Heart left ventricle (tissue), 16 donors: ENCODE data around the gene LRRC2. TPM values are rescaled to one million over a fixed set of nuclear protein-coding genes. Genes with fewer than 3 reads are reported as not detected.

ENCODE experiments used
- ATAC-seq, 4 donors: fragments of 200-7000 bp; cut with Tn5 transposase; one replicate each; pipeline ENCODE4 v1.9.1; 2020 to 2022; ENCODE audit warnings: moderate library complexity in 4 of 4, mild to moderate bottlenecking in 3 of 4, moderate number of reproducible peaks in 1 of 4
- DNase-seq, 5 donors: peaks; one replicate each; pipeline ENCODE4 v3.0.0-alpha.2; 2020
- H3K27ac ChIP-seq, 12 donors: fragments of 200-600 bp; sonication (generic) in 4 of 12; one replicate each; pipeline versions ENCODE4 v1.5.0 to v1.8.0; 2016 to 2022; ENCODE audit warnings: mild to moderate bottlenecking in 2 of 12
- H3K27me3 ChIP-seq, 9 donors: fragments of 200-600 bp; sonication (generic) in 2 of 9; one replicate each; pipeline versions ENCODE4 v1.5.1 to v1.8.0; 2016 to 2022; ENCODE audit warnings: mild to moderate bottlenecking in 3 of 9
- H3K36me3 ChIP-seq, 9 donors: fragments of 200-600 bp; sonication (generic) in 2 of 9; one replicate each; pipeline versions ENCODE4 v1.5.0 to v1.8.0; 2018 to 2022; ENCODE audit warnings: mild to moderate bottlenecking in 2 of 9
- H3K4me1 ChIP-seq, 12 donors: fragments of 200-600 bp; sonication (generic) in 4 of 12; one replicate each; pipeline versions ENCODE4 v1.5.0 to v1.8.0; 2016 to 2022; ENCODE audit warnings: mild to moderate bottlenecking in 3 of 12
- H3K4me3 ChIP-seq, 12 donors: fragments of 200-600 bp; sonication (generic) in 4 of 12; one replicate each; pipeline versions ENCODE4 v1.5.0 to v1.8.0; 2017 to 2022; ENCODE audit warnings: mild to moderate bottlenecking in 9 of 12, moderate library complexity in 4 of 12
- H3K9me3 ChIP-seq, 12 donors: fragments of 200-600 bp; sonication (generic) in 4 of 12; one replicate each; pipeline versions ENCODE4 v1.5.0 to v1.8.0; 2016 to 2022; ENCODE audit warnings: mild to moderate bottlenecking in 1 of 12
- CTCF ChIP-seq, 12 donors: fragments of 200-600 bp; sonication (generic) in 4 of 12; IDR thresholded peaks; one replicate each; pipeline versions ENCODE4 v1.5.0 to v1.8.0; 2018 to 2022; ENCODE audit warnings: antibody characterized with exemption in 12 of 12, mild to moderate bottlenecking in 5 of 12
- POLR2A ChIP-seq, 2 donors: fragments of 450-650 bp; IDR thresholded peaks; one replicate each; pipeline ENCODE4 v1.6.1; 2017; ENCODE audit warnings: antibody characterized with exemption in 2 of 2, mild to moderate bottlenecking in 2 of 2, moderate library complexity in 2 of 2
- WGBS, 4 donors: extraction: QIAGEN DNeasy Blood & Tissue Kit in 2 of 4; methylation state at CpG; one replicate each; pipeline versions ENCODE4 v1.1.5 to v1.1.7; 2013 to 2018; 5-methylcytosine and 5-hydroxymethylcytosine counted together
- intact Hi-C, 10 donors: fragments of 100-400 bp; cut with DNase I; formaldehyde crosslinking; loops; one replicate each; pipeline versions ENCODE4 v1.11.1 to v1.14.2; 2022
- polyA plus RNA-seq, 2 donors: library from polyadenylated mRNA; stranded (reverse); fragments of 200-250 nt; gene quantifications; one replicate each; pipeline ENCODE4 v1.2.3, GENCODE V29; 2013
- total RNA-seq, 9 donors: library from RNA; depleted of rRNA in 2 of 9; stranded (reverse); fragments of >200 nt in 2 of 9; fragmentation: NEBNext Ultra II Directional in 3 of 9; extraction: Animal tissue kit (Norgen Biotek cat#: 25700) in 3 of 9; gene quantifications; one replicate each; pipeline versions ENCODE4 v1.1.0 to v1.2.4, GENCODE V29; 2016 to 2023
- donor health status: ischemic (EF 13 %, LVEDD 7.1; RV severe dilation, severe dysfunction).
- donor health status: healthy with polysubstance abuse.
- donor health status: DM: no; HTN: yes; CAD: no.
- donor health status: DM: no; HTN: no; CAD: no.
- donor health status: ischemic (EF 25% LVEDD 6.9; RV normal size, moderate dysfunction).
- donor health status: ischemic (EF 25% LVEDD 5.7; RV mildly dilated, moderate dysfunction).
- donor health status: healthy.
- donor health status: DM: yes; HTN: yes; CAD: no.
- donor health status: ischemic (EF 35%, LVEDD 5.7; RV mildly dilated, moderate dysfunction).
- donor health status: nonischemic (EF 11% LVEDD 7.7; RV severe dilation, severe dysfunction).
- donor health status: DM: yes; HTN: yes; CAD: no.
- donor health status: PGD.
- donor health status: ischemic (EF 29% LVEDD 5.4; RV normal size, mild dysfunction).
- donor health status: nonischemic (EF 23%, LVEDD 6.1; RV moderate dilation, normal function).

LRRC2 gene
- total and polyA plus RNA-seq, 11 donors: 20.7 to 147 (median 83.7) TPM

- TF ChIP-seq POLR2A (IDR thresholded peaks at IDR 0.05) (no peak), CTCF (IDR thresholded peaks at IDR 0.05) (no peak)
- no peaks in the 10 kb centered on the region for H3K36me3 ChIP-seq
- intact Hi-C loops: loop anchor here in 7 of 10 donors (5.0 to 10.0 kb wide), 4 partner anchors 72 to 147 kb away; no protein-coding TSS in a partner anchor
- no peaks in the 10 kb centered on the region for H3K27me3 ChIP-seq
- 91 to 97% (median 95%) methylated on average over 4 of the region's 4 CpGs for whole genome bisulfite sequencing, 4 donors
- H3K9me3 ChIP-seq: no peaks in the 10 kb centered on the region
- ATAC-seq: no peak
- no peak overlapping the region for H3K27ac ChIP-seq
- H3K4me1 ChIP-seq: peaks cover 0 to 15% (median 2%) of the 10 kb centered on the region in 12 donors
- H3K4me3 ChIP-seq: no peak overlapping the region
- no peak for DNase-seq
Measured at GRCh38 chr3:46485779-46486175, 80.3 kb downstream of the LRRC2 start.

DNA sequence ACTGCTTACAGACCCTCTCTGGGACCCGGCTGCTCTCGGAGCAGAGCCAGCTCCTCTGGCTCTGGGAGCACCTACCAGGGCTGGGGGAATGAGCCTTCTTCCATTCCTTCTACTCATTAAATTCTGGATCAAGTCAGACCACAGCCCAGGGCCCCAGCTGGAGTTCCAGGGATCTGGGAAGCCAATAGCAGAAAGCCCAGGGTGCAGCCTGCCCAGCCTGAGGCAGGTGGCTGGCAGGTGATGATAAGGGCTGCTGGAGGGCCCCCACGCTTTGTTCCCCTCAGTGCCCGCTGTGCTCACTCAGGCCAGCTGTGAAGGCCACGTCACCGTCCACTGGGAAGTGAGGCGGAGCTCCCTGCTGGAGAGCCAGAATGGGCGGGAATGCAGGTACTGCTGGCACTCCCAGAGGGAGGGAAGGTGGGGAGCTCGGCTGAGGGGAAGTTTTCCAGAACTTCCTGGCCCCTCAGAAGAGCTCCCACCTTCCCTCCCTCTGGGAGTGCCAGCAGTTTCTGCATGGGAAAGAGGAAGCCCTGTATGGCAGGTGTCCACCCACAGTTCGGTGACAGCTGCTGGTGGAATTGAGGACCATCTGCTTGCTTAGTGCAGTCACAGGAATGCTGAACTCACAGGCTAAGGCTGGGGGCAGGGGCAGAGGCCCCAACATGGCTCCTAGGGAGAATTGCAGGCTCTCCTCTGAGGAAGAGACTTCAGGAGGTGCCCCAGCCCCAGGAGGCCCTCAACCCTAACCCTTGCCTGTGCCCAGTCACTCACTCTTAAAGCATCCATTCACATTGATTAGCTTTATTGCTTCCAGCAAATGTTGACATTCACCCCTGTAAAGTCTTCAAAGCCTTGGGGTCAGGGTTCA lies 81.0 kb downstream of the LRRC2 start:
- Histone ChIP-seq H3K4me3 (no peak overlapping the region), H3K27me3 (no peaks in the 10 kb centered on the region), H3K36me3 (no peaks in the 10 kb centered on the region), H3K27ac (no peak overlapping the region), H3K9me3 (no peaks in the 10 kb centered on the region), H3K4me1 (peaks cover 0 to 12% (median 2%) of the 10 kb centered on the region in 12 donors)
- no peak for ATAC-seq
- 54 to 78% (median 68%) methylated on average over 6 to 10 of the region's 10 CpGs for WGBS, 4 donors
- TF ChIP-seq POLR2A (IDR thresholded peaks at IDR 0.05) (no peak), CTCF (IDR thresholded peaks at IDR 0.05) (no peak)
- intact Hi-C loops: loop anchor here in 7 of 10 donors (5.0 to 10.0 kb wide), 4 partner anchors 72 to 147 kb away; no protein-coding TSS in a partner anchor
- no peak for DNase-seq

DNA sequence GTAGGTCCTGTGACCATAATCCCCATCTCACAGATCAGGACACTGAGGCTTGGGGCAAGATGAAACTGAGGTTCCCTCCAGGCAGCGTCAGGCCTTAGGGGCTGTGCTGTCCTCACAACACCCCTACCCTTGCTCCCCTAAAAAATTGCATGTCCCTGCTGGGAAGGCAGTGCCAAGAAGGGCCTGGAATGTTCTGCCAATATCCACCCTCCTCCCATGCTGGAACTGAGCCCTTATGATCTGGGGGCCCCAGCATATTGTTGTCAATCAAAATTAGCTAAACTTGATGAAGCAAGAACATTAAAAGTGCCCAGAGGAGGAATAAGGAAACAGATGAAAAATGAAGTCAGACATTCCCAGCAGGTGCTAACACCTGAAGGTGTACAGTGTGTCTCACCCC lies 81.7 kb downstream of the LRRC2 start:
- no peak for DNase-seq
- no peak for TF ChIP-seq POLR2A (IDR thresholded peaks at IDR 0.05)
- H3K27me3 ChIP-seq: no peaks in the 10 kb centered on the region
- no peak overlapping the region for H3K27ac ChIP-seq
- H3K4me3 ChIP-seq: no peak overlapping the region
- peaks cover 0 to 12% (median 2%) of the 10 kb centered on the region in 12 donors for H3K4me1 ChIP-seq
- H3K36me3 ChIP-seq: no peaks in the 10 kb centered on the region
- 94 to 100% (median 100%) methylated on average over 1 of the region's 1 CpG for WGBS, 4 donors
- intact Hi-C loops: loop anchor here in 1 of 10 donors (10.0 kb wide), 1 partner anchor 140 kb away; no protein-coding TSS in a partner anchor
- ATAC-seq: no peak
- no peaks in the 10 kb centered on the region for H3K9me3 ChIP-seq

DNA sequence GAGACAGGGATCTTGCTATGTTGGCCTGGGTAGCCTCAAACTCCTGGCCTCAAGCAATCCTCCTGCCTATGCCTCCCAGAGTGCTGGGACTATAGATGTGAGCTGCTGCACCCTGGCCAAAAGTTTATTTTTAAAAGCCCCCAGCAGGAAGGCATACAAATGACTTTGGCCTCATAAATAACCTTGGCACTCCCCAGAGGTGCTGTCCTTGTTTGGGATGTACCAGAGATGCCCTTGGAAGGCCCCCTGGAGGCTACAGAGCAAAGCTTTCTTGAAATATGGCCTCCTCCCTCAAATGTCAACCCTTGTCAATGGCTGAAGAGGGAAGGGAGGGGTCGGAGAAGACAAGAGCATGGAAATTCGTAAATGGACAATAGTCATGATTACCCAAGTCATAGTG lies 82.3 kb downstream of the LRRC2 start:
- no peak for TF ChIP-seq POLR2A (IDR thresholded peaks at IDR 0.05)
- TF ChIP-seq CTCF (IDR thresholded peaks at IDR 0.05): no peak
- Histone ChIP-seq H3K9me3 (no peaks in the 10 kb centered on the region), H3K27me3 (no peaks in the 10 kb centered on the region), H3K36me3 (no peaks in the 10 kb centered on the region), H3K4me3 (no peak overlapping the region), H3K4me1 (peaks cover 0 to 8% (median under 1%) of the 10 kb centered on the region in 12 donors), H3K27ac (no peak overlapping the region)
- WGBS, 4 donors: 89 to 93% (median 91%) methylated on average over 2 of the region's 2 CpGs
- intact Hi-C loops: loop anchor here in 1 of 10 donors (10.0 kb wide), 1 partner anchor 141 kb away; no protein-coding TSS in a partner anchor
- ATAC-seq (peak in 3 of 4 donors; percentile 21 to 63 (median 37)), DNase-seq (peak in 1 of 5 donors; percentile 41)
